ENCODE data around the gene ARHGEF6. TPM values are rescaled to one million over a fixed set of nuclear protein-coding genes. Genes with fewer than 3 reads are reported as not detected.

The ARHGEF6 gene
- total RNA-seq, 4 donors from 2014 or later, result 3.8 to 29.7 (median 6.6) TPM

DNA sequence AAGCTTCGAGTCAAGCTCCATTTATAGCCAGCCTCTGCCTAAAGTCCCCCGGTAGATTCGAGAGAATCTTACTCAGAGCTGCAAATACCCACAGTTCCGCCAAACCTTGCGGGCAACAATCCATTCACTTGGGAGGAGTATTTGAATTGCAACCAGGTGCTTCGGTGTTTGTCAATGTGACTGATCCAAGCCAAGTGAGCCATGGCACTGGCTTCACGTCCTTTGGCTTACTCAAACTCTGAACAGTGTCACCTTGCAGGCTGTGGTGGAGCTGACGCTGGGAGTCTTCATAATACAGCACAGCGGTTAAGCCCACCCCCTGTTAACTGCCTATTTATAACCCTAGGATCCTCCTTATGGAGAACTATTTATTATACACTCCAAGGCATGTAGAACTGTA, 121.6 kb downstream of the ARHGEF6 start:
- H3K27ac ChIP-seq, result peak overlapping the region in 1 of 4 donors; percentile 25
- H3K4me1 ChIP-seq, result no peaks in the 10 kb centered on the region
- H3K4me3 ChIP-seq, result no peak overlapping the region
- no peaks in the 10 kb centered on the region for H3K9me3 ChIP-seq
- no peaks in the 10 kb centered on the region for H3K27me3 ChIP-seq
- TF ChIP-seq POLR2A (IDR thresholded peaks at IDR 0.05), result no peak
- TF ChIP-seq, protein P1, sequence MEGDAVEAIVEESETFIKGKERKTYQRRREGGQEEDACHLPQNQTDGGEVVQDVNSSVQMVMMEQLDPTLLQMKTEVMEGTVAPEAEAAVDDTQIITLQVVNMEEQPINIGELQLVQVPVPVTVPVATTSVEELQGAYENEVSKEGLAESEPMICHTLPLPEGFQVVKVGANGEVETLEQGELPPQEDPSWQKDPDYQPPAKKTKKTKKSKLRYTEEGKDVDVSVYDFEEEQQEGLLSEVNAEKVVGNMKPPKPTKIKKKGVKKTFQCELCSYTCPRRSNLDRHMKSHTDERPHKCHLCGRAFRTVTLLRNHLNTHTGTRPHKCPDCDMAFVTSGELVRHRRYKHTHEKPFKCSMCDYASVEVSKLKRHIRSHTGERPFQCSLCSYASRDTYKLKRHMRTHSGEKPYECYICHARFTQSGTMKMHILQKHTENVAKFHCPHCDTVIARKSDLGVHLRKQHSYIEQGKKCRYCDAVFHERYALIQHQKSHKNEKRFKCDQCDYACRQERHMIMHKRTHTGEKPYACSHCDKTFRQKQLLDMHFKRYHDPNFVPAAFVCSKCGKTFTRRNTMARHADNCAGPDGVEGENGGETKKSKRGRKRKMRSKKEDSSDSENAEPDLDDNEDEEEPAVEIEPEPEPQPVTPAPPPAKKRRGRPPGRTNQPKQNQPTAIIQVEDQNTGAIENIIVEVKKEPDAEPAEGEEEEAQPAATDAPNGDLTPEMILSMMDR (IDR thresholded peaks at IDR 0.05), result no peak
- no peak for DNase-seq
- no peaks in the 10 kb centered on the region for H3K36me3 ChIP-seq

GRCh38 chrX:136658151-136658550, 122.6 kb downstream of the ARHGEF6 start:
- Histone ChIP-seq H3K27ac (peak overlapping the region in 2 of 4 donors; percentile 3 to 10), H3K9me3 (no peaks in the 10 kb centered on the region), H3K4me1 (no peaks in the 10 kb centered on the region), H3K4me3 (no peak overlapping the region), H3K36me3 (no peaks in the 10 kb centered on the region), H3K27me3 (no peaks in the 10 kb centered on the region)
- no peak for DNase-seq
- TF ChIP-seq, protein P1 (IDR thresholded peaks at IDR 0.05), result no peak
- no peak for TF ChIP-seq POLR2A (IDR thresholded peaks at IDR 0.05)

GRCh38 chrX:136656361-136656964, 124.3 kb downstream of the ARHGEF6 start:
- H3K27ac ChIP-seq, result peak overlapping the region in 2 of 4 donors; percentile 16 to 34
- no peak for DNase-seq
- H3K4me1 ChIP-seq, result no peaks in the 10 kb centered on the region
- H3K27me3 ChIP-seq, result no peaks in the 10 kb centered on the region
- no peaks in the 10 kb centered on the region for H3K36me3 ChIP-seq
- H3K4me3 ChIP-seq, result no peak overlapping the region
- TF ChIP-seq POLR2A (IDR thresholded peaks at IDR 0.05), result no peak
- TF ChIP-seq, protein P1 (IDR thresholded peaks at IDR 0.05), result no peak
- no peaks in the 10 kb centered on the region for H3K9me3 ChIP-seq

- Histone ChIP-seq H3K4me1 (no peaks in the 10 kb centered on the region), H3K36me3 (no peaks in the 10 kb centered on the region), H3K4me3 (no peak overlapping the region), H3K27ac (peak overlapping the region in 2 of 4 donors; percentile 28 to 29), H3K27me3 (no peaks in the 10 kb centered on the region), H3K9me3 (no peaks in the 10 kb centered on the region)
- no peak for DNase-seq
- no peak for TF ChIP-seq POLR2A (IDR thresholded peaks at IDR 0.05)
- TF ChIP-seq, protein P1 (IDR thresholded peaks at IDR 0.05), result no peak
These were observed 127.7 kb downstream of the ARHGEF6 start for GRCh38 chrX:136652822-136653723.

GRCh38 chrX:136650811-136651210, 129.9 kb downstream of the ARHGEF6 start:
- peak overlapping the region in 2 of 4 donors; percentile 22 to 58 for H3K27ac ChIP-seq
- no peaks in the 10 kb centered on the region for H3K27me3 ChIP-seq
- no peak for DNase-seq
- H3K4me3 ChIP-seq, result peak overlapping the region in 1 of 4 donors; percentile 13
- H3K36me3 ChIP-seq, result no peaks in the 10 kb centered on the region
- TF ChIP-seq, protein P1 (IDR thresholded peaks at IDR 0.05), result no peak
- TF ChIP-seq POLR2A (IDR thresholded peaks at IDR 0.05), result no peak
- H3K4me1 ChIP-seq, result no peaks in the 10 kb centered on the region
- no peaks in the 10 kb centered on the region for H3K9me3 ChIP-seq

All from Peyer's patch (tissue), 4 donors.